ENCODE measurements around the gene SUPT3H. TPM values are rescaled to one million over a fixed set of nuclear protein-coding genes. Genes with fewer than 3 reads are reported as not detected.

SUPT3H gene
- total RNA-seq, 1 experiment from 2014 or later, result 3.6 TPM

- Histone ChIP-seq H3F3A (ENCODE audit: low read length, unreplicated experiment) (no peaks in the 10 kb centered on the region), H3K9ac (ENCODE audit: low read length) (no peak overlapping the region), H3K4me3 (ENCODE audit: low read length) (no peak overlapping the region), H3K4me1 (ENCODE audit: insufficient read depth, low read length) (no peaks in the 10 kb centered on the region), H3K27ac (ENCODE audit: low read length) (no peak overlapping the region), H3K36me3 (ENCODE audit: low read depth, low read length) (no peaks in the 10 kb centered on the region), H3K79me2 (ENCODE audit: low read length) (no peaks in the 10 kb centered on the region), H4K20me1 (ENCODE audit: low read length) (no peaks in the 10 kb centered on the region), H3K4me2 (ENCODE audit: low read length) (no peak overlapping the region), H3K27me3 (ENCODE audit: low read length) (no peaks in the 10 kb centered on the region), H2AFZ (ENCODE audit: low read length) (no peak overlapping the region), H3K9me3 (ENCODE audit: low read length) (0 out of 2 replicates have a peak, but pooled peaks cover 7% of the 10 kb centered on the region), H3K9me2 (replicated peaks; ENCODE audit: low read length) (no peaks in the 10 kb centered on the region)
- ChIA-PET CTCF (no interaction called here), POLR2A (ENCODE audit: unreplicated experiment) (no interaction called here)
- TF ChIP-seq EZH2phosphoT487 (IDR thresholded peaks at IDR 0.05; ENCODE audit: borderline replicate concordance, low read length) (no peak), CTCF (conservative IDR thresholded peaks at IDR 0.05; ENCODE audit: low read depth, low read length) (no peak), EZH2 (IDR thresholded peaks at IDR 0.05; ENCODE audit: low read length, unreplicated experiment) (no peak)
- BruUV-seq (replicated peaks), result no TSS peak
- ATAC-seq, result no peak
- intact Hi-C loops (cut with micrococcal nuclease), result no loop called here
- DNase-seq, result no peak
Observed at GRCh38 chr6:45076217-45076930, 301.4 kb downstream of the SUPT3H start.

GRCh38 chr6:45075246-45075645 is 302.5 kb downstream of the SUPT3H start:
- Histone ChIP-seq H3K4me3 (ENCODE audit: low read length) (no peak overlapping the region), H3K79me2 (ENCODE audit: low read length) (no peaks in the 10 kb centered on the region), H3K9me2 (replicated peaks; ENCODE audit: low read length) (no peaks in the 10 kb centered on the region), H3K27ac (ENCODE audit: low read length) (0 out of 2 replicates have a peak overlapping the region, but pooled peaks have one; percentile 12), H2AFZ (ENCODE audit: low read length) (no peak overlapping the region), H3K36me3 (ENCODE audit: low read depth, low read length) (no peaks in the 10 kb centered on the region), H4K20me1 (ENCODE audit: low read length) (no peaks in the 10 kb centered on the region), H3K27me3 (ENCODE audit: low read length) (no peaks in the 10 kb centered on the region), H3K9me3 (ENCODE audit: low read length) (0 out of 2 replicates have a peak, but pooled peaks cover 7% of the 10 kb centered on the region), H3K4me1 (ENCODE audit: insufficient read depth, low read length) (no peaks in the 10 kb centered on the region), H3K9ac (ENCODE audit: low read length) (no peak overlapping the region), H3F3A (ENCODE audit: low read length, unreplicated experiment) (no peaks in the 10 kb centered on the region), H3K4me2 (ENCODE audit: low read length) (0 out of 2 replicates have a peak overlapping the region, but pooled peaks have one; percentile 5)
- ChIA-PET CTCF (no interaction called here), POLR2A (ENCODE audit: unreplicated experiment) (no interaction called here)
- DNase-seq (peak; percentile 68), ATAC-seq (peak; percentile 75)
- TF ChIP-seq EZH2phosphoT487 (IDR thresholded peaks at IDR 0.05; ENCODE audit: borderline replicate concordance, low read length), result no peak
- TF ChIP-seq EZH2 (IDR thresholded peaks at IDR 0.05; ENCODE audit: low read length, unreplicated experiment), result no peak
- TF ChIP-seq CTCF (conservative IDR thresholded peaks at IDR 0.05; ENCODE audit: low read depth, low read length), result no peak
- intact Hi-C loops (cut with micrococcal nuclease), result no loop called here
- no TSS peak for BruUV-seq (replicated peaks)

- H3K9ac ChIP-seq (ENCODE audit: low read length), result no peak overlapping the region
Observed at GRCh38 chr6:45074439-45074838, 303.3 kb downstream of the SUPT3H start.

More at GRCh38 chr6:45074439-45074838, 303.3 kb downstream of the SUPT3H start:
- H3K27me3 ChIP-seq (ENCODE audit: low read length), result no peaks in the 10 kb centered on the region
- CTCF ChIA-PET, result no interaction called here
- no peak overlapping the region for H3K4me3 ChIP-seq (ENCODE audit: low read length)
- intact Hi-C loops (cut with micrococcal nuclease), result no loop called here
- ATAC-seq (no peak), DNase-seq (no peak)
- no peak overlapping the region for H3K4me2 ChIP-seq (ENCODE audit: low read length)
- no peaks in the 10 kb centered on the region for H3K36me3 ChIP-seq (ENCODE audit: low read depth, low read length)
- no peaks in the 10 kb centered on the region for H3K9me2 ChIP-seq (replicated peaks; ENCODE audit: low read length)
- POLR2A ChIA-PET (ENCODE audit: unreplicated experiment), result no interaction called here
- H3K79me2 ChIP-seq (ENCODE audit: low read length), result no peaks in the 10 kb centered on the region
- H3K27ac ChIP-seq (ENCODE audit: low read length), result no peak overlapping the region
- no peaks in the 10 kb centered on the region for H4K20me1 ChIP-seq (ENCODE audit: low read length)
- no peaks in the 10 kb centered on the region for H3F3A ChIP-seq (ENCODE audit: low read length, unreplicated experiment)
- BruUV-seq (replicated peaks), result no TSS peak
- no peaks in the 10 kb centered on the region for H3K4me1 ChIP-seq (ENCODE audit: insufficient read depth, low read length)
- TF ChIP-seq CTCF (conservative IDR thresholded peaks at IDR 0.05; ENCODE audit: low read depth, low read length) (no peak), EZH2phosphoT487 (IDR thresholded peaks at IDR 0.05; ENCODE audit: borderline replicate concordance, low read length) (no peak), EZH2 (IDR thresholded peaks at IDR 0.05; ENCODE audit: low read length, unreplicated experiment) (no peak)
- no peak overlapping the region for H2AFZ ChIP-seq (ENCODE audit: low read length)
- 0 out of 2 replicates have a peak, but pooled peaks cover 7% of the 10 kb centered on the region for H3K9me3 ChIP-seq (ENCODE audit: low read length)

Measured in PC-3 (cell line).